Measurements from ENCODE around the gene OR10A4.
"Not testable (repeated sequence)": the region's sequence is repeated elsewhere in the genome, so short reads cannot be mapped to it uniquely, and the experiment has no call there.

OR10A4 gene

GRCh38 chr11:6900327-6900999 is 24.0 kb downstream of the OR10A4 start:
- no peak for DNase-seq

DNA sequence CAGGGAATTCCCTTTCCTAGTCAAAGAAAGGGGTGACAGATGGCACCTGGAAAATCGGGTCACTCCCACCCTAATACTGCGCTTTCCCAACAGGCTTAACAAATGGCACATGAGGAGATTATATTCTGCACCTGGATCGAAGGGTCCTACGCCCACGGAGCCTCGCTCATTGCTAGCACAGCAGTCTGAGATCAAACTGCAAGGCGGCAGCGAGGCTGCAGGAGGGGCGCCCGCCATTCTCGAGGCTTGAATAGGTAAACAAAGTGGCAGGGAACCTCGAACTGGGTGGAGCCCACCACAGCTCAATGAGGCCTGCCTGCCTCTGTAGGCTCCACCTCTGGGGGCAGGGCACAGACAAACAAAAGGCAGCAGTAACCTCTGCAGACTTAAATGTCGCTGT is 28.4 kb downstream of the OR10A4 start:
- not testable (repeated sequence) for DNase-seq

GRCh38 chr11:6911378-6911777 is 35.0 kb downstream of the OR10A4 start:
- DNase-seq = no peak

DNA sequence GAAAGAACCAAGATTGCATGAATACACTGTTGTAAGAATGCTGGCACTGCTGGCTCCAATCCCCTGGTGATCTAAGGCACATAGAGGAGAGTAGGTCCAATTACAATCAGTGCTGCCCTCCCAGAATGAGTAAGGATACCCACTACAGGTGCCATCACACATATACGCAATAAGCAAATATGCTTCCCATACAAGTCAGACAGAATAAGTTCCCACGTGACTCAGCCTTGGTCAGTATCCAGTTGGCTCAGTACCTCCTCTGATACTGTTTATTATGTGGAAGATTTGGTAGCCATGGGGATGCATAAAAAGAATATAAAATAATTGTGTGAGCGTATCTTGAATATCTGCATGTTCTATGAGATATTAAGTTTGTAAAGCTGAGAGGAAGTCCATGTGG is 35.5 kb downstream of the OR10A4 start:
- no peak for DNase-seq

GRCh38 chr11:6919698-6920097 is 43.3 kb downstream of the OR10A4 start:
- no peak for DNase-seq

DNA sequence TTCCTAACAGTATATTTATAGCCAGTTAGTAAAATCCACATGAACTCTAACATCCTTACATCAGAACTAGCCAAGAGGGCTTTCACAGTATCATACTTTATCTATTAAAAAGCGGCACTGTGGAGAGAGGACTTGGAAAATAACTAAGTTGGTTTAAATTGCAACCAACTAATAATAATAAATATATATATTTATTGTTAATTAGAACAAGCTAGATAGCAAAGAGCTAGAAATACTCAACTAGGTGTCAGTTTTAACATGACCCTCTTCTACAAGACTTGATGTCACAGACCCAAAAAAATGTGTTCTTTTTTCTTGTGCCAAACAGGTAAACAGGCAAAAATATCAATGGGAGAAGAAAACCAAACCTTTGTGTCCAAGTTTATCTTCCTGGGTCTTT is 44.3 kb downstream of the OR10A4 start, which contains the start of gene OR2D3:
Gene OR2D3, plus strand, starts transcription at position 301 of the 400 bp plus-strand sequence. Its CDS starts 0 bp downstream, at position 301.
- no peak for DNase-seq

GRCh38 chr11:6925007-6925577 is 48.7 kb downstream of the OR10A4 start:
- DNase-seq = no peak

DNA sequence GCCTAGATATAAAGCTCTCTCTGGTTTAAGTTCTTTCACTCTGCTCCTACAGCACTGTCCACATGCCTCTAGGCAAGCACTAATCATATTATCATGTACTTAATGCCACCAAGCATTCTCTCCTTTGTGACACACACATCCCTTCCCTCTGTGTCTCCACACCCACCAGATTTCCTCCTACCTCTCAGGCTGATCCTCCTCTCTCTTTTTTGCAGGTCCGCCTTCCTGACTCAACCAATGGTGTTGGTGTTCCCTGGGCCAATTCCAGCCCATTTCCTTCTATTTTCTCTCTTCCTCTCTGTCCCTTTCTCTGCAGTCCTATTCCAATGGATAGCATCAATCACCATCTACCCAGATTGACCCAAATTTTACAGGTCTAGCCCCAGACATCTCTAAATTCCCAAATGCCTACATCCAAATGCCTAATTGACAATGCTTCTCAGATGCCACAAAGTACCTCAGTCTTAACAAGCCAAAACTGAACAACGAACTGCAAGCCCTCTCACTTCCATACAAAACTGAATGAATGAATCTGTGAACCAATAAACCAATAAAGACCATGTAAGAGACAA is 49.3 kb downstream of the OR10A4 start:
- no peak for DNase-seq

DNA sequence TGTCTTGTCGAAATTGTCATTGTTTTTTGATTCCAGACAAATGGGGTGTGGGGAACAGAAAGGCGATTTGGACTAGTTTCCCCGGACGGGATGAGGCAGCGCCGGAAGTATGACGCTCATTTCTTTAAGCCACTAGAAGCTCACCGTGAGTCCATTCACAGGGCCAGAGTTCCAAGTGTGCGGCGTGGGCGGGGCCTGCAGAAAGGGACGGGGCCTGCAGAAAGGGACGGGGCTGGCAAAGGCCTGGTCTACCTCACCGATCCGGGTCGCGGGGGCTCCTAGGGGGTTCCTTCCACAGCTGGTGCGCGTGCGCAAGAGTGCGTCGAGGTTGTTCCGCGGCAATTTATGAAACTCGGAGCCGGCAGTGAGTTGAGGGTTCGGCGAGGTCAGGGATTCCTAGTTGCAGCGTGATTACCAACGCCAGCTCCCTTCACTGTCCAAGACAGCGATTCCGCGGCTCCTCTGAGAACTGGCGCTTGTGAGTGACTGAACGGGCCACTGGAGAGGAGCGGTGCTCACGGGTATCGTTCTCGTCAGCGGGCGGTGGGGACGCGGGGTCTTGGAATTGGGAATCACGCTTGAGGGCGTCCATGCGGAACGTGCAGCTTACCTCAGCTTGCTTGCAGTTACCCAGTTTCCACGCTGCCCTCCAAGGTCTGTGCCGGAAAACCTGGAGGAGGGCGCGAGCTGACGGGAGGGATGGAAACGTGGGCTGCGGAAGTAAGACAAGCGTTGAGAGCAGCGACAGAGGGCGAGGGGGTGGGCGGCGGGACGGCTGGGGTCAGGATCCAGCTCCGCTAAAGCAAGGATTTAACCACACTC is 50.0 kb downstream of the OR10A4 start, which contains the start of gene ZNF215:
Gene ZNF215, plus strand, starts transcription at position 219 of the 822 bp plus-strand sequence. CDS start 5,847 bp downstream, outside the sequence.
- peak; percentile 65 for DNase-seq

DNA sequence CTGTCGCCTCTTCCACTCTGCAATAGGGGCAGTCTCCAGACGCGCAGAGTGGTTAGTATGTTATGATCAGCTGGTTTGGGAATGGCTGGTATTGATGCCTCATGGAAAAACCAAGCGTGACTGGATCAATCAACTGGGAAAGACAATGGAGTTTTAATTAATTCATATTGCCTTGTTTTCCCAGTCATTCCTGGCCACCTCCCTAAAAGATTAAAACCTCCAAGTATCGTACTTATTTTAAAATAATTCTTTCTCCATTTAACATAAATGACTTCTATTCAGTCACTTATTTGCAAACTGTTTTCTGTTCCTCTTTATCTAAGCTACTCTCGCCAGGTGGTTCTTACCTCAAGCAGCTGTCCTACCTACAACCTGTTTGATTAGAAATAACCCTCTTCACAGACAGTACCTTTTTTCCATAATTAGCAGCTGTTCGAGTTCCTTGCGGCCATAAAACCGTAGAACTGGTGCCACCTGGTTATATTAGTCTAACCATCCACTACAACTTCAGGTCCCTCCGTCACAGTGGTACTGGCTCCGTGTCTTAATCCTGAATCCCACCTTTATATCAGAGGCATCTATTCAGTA is 50.7 kb downstream of the OR10A4 start:
- DNase-seq = no peak

Measured in activated CD4-positive, alpha-beta T cell treated with anti-CD3 and anti-CD28 coated beads, Interleukin-2, amount 50 U/mL, for 16 hours (primary cell).